HepG2 (cell line): Measurements from ENCODE around the gene ZCCHC3. TPM values are rescaled to one million over a fixed set of nuclear protein-coding genes. Genes with fewer than 3 reads are reported as not detected.
A peak's percentile ranks its signal among the peaks of the same experiment; 100 is the strongest.

Experiments
- CHCHD3 ChIP-seq: sonication (generic); formaldehyde crosslinking; IDR thresholded peaks from 2 replicates; pipeline ENCODE4 v1.8.0; 2022; ENCODE audit warnings: mild to moderate bottlenecking, missing genetic modification reagents, moderate library complexity
- EHMT2 ChIP-seq: fragments of 200-600 bp; sonication (generic); IDR thresholded peaks from 2 replicates; pipeline ENCODE4 v1.7.0; 2017; ENCODE audit warnings: antibody characterized with exemption, low read depth, low read length, borderline replicate concordance
- EZH2 ChIP-seq: conservative IDR thresholded peaks from 2 replicates; pipeline ENCODE4 v1.6.1; 2012; ENCODE audit warnings: mild to moderate bottlenecking, low read depth, low read length, moderate library complexity
- FOSL2 ChIP-seq: sonication (generic); formaldehyde crosslinking; IDR thresholded peaks from 2 replicates; pipeline ENCODE4 v1.4.0; 2020; ENCODE audit warnings: missing genetic modification reagents
- GABPB1 ChIP-seq: IDR thresholded peaks from 2 replicates; pipeline ENCODE4 v1.6.1; 2016; ENCODE audit warnings: mild to moderate bottlenecking, missing genetic modification reagents, moderate library complexity, missing compliant biosample characterization
- MED1 ChIP-seq: sonication (generic); formaldehyde crosslinking; IDR thresholded peaks from 2 replicates; pipeline ENCODE4 v1.4.0; 2020; ENCODE audit warnings: missing genetic modification reagents
- MEIS1 ChIP-seq: sonication (generic); formaldehyde crosslinking; IDR thresholded peaks from 2 replicates; pipeline ENCODE4 v1.9.0; 2021; ENCODE audit warnings: mild to moderate bottlenecking, missing genetic modification reagents, moderate library complexity, borderline replicate concordance
- NFE2L1 ChIP-seq: sonication (generic); formaldehyde crosslinking; IDR thresholded peaks from 2 replicates; pipeline ENCODE4 v1.4.0; 2020; ENCODE audit warnings: missing genetic modification reagents, mild to moderate bottlenecking, borderline replicate concordance
- NFIB ChIP-seq: sonication (generic); formaldehyde crosslinking; IDR thresholded peaks from 2 replicates; pipeline ENCODE4 v1.9.0; 2021; ENCODE audit warnings: missing genetic modification reagents, mild to moderate bottlenecking, borderline replicate concordance
- PHF8 ChIP-seq: sonication (generic); formaldehyde crosslinking; IDR thresholded peaks from 2 replicates; pipeline ENCODE4 v1.5.0; 2020; ENCODE audit warnings: missing genetic modification reagents
- PPARG ChIP-seq: conservative IDR thresholded peaks from 2 replicates; pipeline ENCODE4 v1.6.1; 2016; ENCODE audit warnings: missing biosample characterization, missing genetic modification reagents
- SP2 ChIP-seq: sonication (generic); formaldehyde crosslinking; IDR thresholded peaks from 2 replicates; pipeline ENCODE4 v1.5.1; 2020; ENCODE audit warnings: mild to moderate bottlenecking, missing genetic modification reagents
- TEAD2 ChIP-seq: sonication (generic); formaldehyde crosslinking; IDR thresholded peaks from 2 replicates; pipeline ENCODE4 v1.9.0; 2021; ENCODE audit warnings: missing genetic modification reagents
- ZKSCAN1 ChIP-seq: fragments of 150-350 bp; IDR thresholded peaks from 2 replicates; pipeline ENCODE4 v1.6.1; 2014; ENCODE audit warnings: low read length
- ZNF124 ChIP-seq: sonication (generic); formaldehyde crosslinking; IDR thresholded peaks from 2 replicates; pipeline ENCODE4 v1.4.0; 2020; ENCODE audit warnings: missing genetic modification reagents
- ZNF17 ChIP-seq: sonication (generic); formaldehyde crosslinking; IDR thresholded peaks from 2 replicates; pipeline ENCODE4 v1.5.0; 2020; ENCODE audit warnings: mild to moderate bottlenecking, missing genetic modification reagents
- ZNF3 ChIP-seq: IDR thresholded peaks from 2 replicates; pipeline ENCODE4 v1.7.0; 2017; ENCODE audit warnings: inconsistent platforms
- ZNF30 ChIP-seq: sonication (generic); formaldehyde crosslinking; IDR thresholded peaks from 2 replicates; pipeline ENCODE4 v1.5.0; 2020; ENCODE audit warnings: mild to moderate bottlenecking, missing genetic modification reagents
- ZNF567 ChIP-seq: sonication (generic); formaldehyde crosslinking; IDR thresholded peaks from 2 replicates; pipeline ENCODE4 v1.8.1; 2023; ENCODE audit warnings: mild to moderate bottlenecking, missing genetic modification reagents, borderline replicate concordance
- ZNF576 ChIP-seq: sonication (generic); formaldehyde crosslinking; IDR thresholded peaks from 2 replicates; pipeline ENCODE4 v1.4.0; 2020; ENCODE audit warnings: mild to moderate bottlenecking, missing genetic modification reagents
- ZSCAN5A ChIP-seq: sonication (generic); formaldehyde crosslinking; IDR thresholded peaks from 2 replicates; pipeline ENCODE4 v1.8.0; 2022; ENCODE audit warnings: mild to moderate bottlenecking, missing genetic modification reagents, borderline replicate concordance
- ZSCAN9 ChIP-seq: IDR thresholded peaks from 2 replicates; pipeline ENCODE4 v1.6.1; 2016; ENCODE audit warnings: borderline replicate concordance
- polyA plus RNA-seq, 8 experiments: library from polyadenylated mRNA; depleted of rRNA in 3 of 8; stranded (reverse) in 7 of 8; unstranded in 1 of 8; fragments of >200 nt; fragmentation: Illumina TruSeq in 4 of 8; extraction: Trizol in 4 of 8; gene quantifications; 2 replicates each; pipeline versions ENCODE4 v1.2.1 to v1.2.3, GENCODE V29; 2011 to 2016; ENCODE audit warnings: low read depth in 4 of 8, missing spikeins in 1 of 8, mixed read lengths in 1 of 8; ENCODE audit not compliant: insufficient read depth in 1 of 8
- total RNA-seq, 5 experiments: library from RNA; depleted of rRNA; stranded (reverse); fragments of >200 nt; fragmentation: Illumina TruSeq; extraction: Trizol; gene quantifications; 2 replicates each; pipeline ENCODE4 v1.2.3, GENCODE V29; 2016; ENCODE audit warnings: low read depth in 1 of 5
- TF ChIP-seq, protein P1 (sequence below): sonication (generic); formaldehyde crosslinking; IDR thresholded peaks from 2 replicates; pipeline ENCODE4 v1.4.0; 2020; ENCODE audit warnings: mild to moderate bottlenecking, missing genetic modification reagents
- TF ChIP-seq, protein P2 (sequence below): sonication (generic); formaldehyde crosslinking; IDR thresholded peaks from 2 replicates; pipeline ENCODE4 v1.4.0; 2020; ENCODE audit warnings: missing genetic modification reagents, low read depth, mild to moderate bottlenecking, borderline replicate concordance
- TF ChIP-seq, protein P3 (sequence below): sonication (generic); formaldehyde crosslinking; IDR thresholded peaks from 2 replicates; pipeline ENCODE4 v1.5.0; 2020; ENCODE audit warnings: mild to moderate bottlenecking, missing genetic modification reagents

Gene ZCCHC3
- total and polyA plus RNA-seq, 2 of the 13 experiments (the other 11 are each of a cell fraction or from before 2014, with no cell fraction given), result 46.6 to 63.0 TPM

- TF ChIP-seq ZNF567 (CRISPR knock-in tag) (peak; percentile 94; the same call in 1 of the 2 replicates), EHMT2 (no peak), ZNF3 (CRISPR knock-in tag) (0 out of 2 replicates have a peak, but pooled peaks have one; percentile 24), ZNF576 (CRISPR knock-in tag) (no peak; the same call in 1 of the 2 replicates), ZNF30 (CRISPR knock-in tag) (peak; percentile 80; the same call in 1 of the 2 replicates), ZNF17 (0 out of 2 replicates have a peak, but pooled peaks have one; percentile 56), PPARG (peak; percentile 84), GABPB1 (CRISPR knock-in tag) (peak; percentile 88), ZSCAN5A (peak; percentile 71; the same call in 1 of the 2 replicates), ZSCAN9 (CRISPR knock-in tag) (peak; percentile 75; the same call in 1 of the 2 replicates), NFIB (CRISPR knock-in tag) (no peak), SP2 (CRISPR knock-in tag) (no peak), MEIS1 (CRISPR knock-in tag) (peak; percentile 88), MED1 (CRISPR knock-in tag) (peak; percentile 95), ZKSCAN1 (0 out of 2 replicates have a peak, but pooled peaks have one; percentile 34), ZNF124 (peak; percentile 72), TEAD2 (CRISPR knock-in tag) (peak; percentile 94), FOSL2 (peak; percentile 69), EZH2 (no peak), NFE2L1 (CRISPR knock-in tag) (peak; percentile 77; the same call in 1 of the 2 replicates), PHF8 (CRISPR knock-in tag) (peak; percentile 92), CHCHD3 (CRISPR knock-in tag) (no peak; the same call in 1 of the 2 replicates)
- TF ChIP-seq, protein P1, sequence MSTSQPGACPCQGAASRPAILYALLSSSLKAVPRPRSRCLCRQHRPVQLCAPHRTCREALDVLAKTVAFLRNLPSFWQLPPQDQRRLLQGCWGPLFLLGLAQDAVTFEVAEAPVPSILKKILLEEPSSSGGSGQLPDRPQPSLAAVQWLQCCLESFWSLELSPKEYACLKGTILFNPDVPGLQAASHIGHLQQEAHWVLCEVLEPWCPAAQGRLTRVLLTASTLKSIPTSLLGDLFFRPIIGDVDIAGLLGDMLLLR (CRISPR knock-in tag), result peak; percentile 100
- TF ChIP-seq, protein P2, sequence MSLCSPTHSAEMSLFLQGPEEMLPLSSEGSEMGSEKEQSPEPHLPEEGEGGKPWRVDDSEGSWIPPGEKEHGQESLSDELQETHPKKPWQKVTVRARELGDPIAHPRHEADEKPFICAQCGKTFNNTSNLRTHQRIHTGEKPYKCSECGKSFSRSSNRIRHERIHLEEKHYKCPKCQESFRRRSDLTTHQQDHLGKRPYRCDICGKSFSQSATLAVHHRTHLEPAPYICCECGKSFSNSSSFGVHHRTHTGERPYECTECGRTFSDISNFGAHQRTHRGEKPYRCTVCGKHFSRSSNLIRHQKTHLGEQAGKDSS (CRISPR knock-in tag), result peak; percentile 96; the same call in 1 of the 2 replicates
- TF ChIP-seq, protein P3, sequence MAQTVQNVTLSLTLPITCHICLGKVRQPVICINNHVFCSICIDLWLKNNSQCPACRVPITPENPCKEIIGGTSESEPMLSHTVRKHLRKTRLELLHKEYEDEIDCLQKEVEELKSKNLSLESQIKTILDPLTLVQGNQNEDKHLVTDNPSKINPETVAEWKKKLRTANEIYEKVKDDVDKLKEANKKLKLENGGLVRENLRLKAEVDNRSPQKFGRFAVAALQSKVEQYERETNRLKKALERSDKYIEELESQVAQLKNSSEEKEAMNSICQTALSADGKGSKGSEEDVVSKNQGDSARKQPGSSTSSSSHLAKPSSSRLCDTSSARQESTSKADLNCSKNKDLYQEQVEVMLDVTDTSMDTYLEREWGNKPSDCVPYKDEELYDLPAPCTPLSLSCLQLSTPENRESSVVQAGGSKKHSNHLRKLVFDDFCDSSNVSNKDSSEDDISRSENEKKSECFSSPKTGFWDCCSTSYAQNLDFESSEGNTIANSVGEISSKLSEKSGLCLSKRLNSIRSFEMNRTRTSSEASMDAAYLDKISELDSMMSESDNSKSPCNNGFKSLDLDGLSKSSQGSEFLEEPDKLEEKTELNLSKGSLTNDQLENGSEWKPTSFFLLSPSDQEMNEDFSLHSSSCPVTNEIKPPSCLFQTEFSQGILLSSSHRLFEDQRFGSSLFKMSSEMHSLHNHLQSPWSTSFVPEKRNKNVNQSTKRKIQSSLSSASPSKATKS (CRISPR knock-in tag), result no peak
Observed at GRCh38 chr20:324177-325044, 27.0 kb downstream of the ZCCHC3 start (continued).
